K562 (cell line): ENCODE measurements around the gene ZNF362. TPM values are rescaled to one million over a fixed set of nuclear protein-coding genes. Genes with fewer than 3 reads are reported as not detected.

Experiments
- DACH1 ChIP-seq: fragments of 450-650 bp; IDR thresholded peaks from 2 replicates; pipeline ENCODE4 v1.6.1; 2018; ENCODE audit not compliant: partially characterized antibody
- GTF2F1 ChIP-seq: IDR thresholded peaks from 2 replicates; pipeline ENCODE4 v1.6.1; 2011; ENCODE audit warnings: low read depth, low read length, improper control_type of control experiment
- KLF16 ChIP-seq: IDR thresholded peaks from 2 replicates; pipeline ENCODE4 v1.6.1; 2016; ENCODE audit warnings: antibody characterized with exemption
- NCOA6 ChIP-seq: fragments of 450-650 bp; IDR thresholded peaks from 2 replicates; pipeline ENCODE4 v1.6.1; 2017; ENCODE audit warnings: mild to moderate bottlenecking
- NFIX ChIP-seq: fragments of 250-450 bp; sonication (Bioruptor Pico); IDR thresholded peaks from 2 replicates; pipeline ENCODE4 v1.4.0; 2020; ENCODE audit warnings: low read depth, mild to moderate bottlenecking, moderate library complexity
- PHF21A ChIP-seq: fragments of 450-650 bp; IDR thresholded peaks from 2 replicates; pipeline ENCODE4 v1.6.1; 2017; ENCODE audit warnings: low read depth, borderline replicate concordance
- RFX7 ChIP-seq: fragments of 250-450 bp; sonication (Bioruptor Pico); IDR thresholded peaks from 2 replicates; pipeline ENCODE4 v1.5.1; 2021; ENCODE audit warnings: mild to moderate bottlenecking
- SAFB ChIP-seq: fragments of 200-400 bp; formaldehyde crosslinking; IDR thresholded peaks from 2 replicates; pipeline ENCODE4 v1.6.1; 2017; ENCODE audit warnings: low read depth, low read length, borderline replicate concordance
- SIX5 ChIP-seq, 2 experiments: IDR thresholded peaks; 2 replicates each; pipeline ENCODE4 v1.6.1; 2011; ENCODE audit warnings: low read length in 2 of 2, borderline replicate concordance in 1 of 2, low read depth in 1 of 2, mild to moderate bottlenecking in 1 of 2, moderate library complexity in 1 of 2; ENCODE audit not compliant: insufficient read depth in 1 of 2
- U2AF2 ChIP-seq: fragments of 200-400 bp; formaldehyde crosslinking; optimal IDR thresholded peaks from 2 replicates; pipeline ENCODE3; 2017; ENCODE audit warnings: low read depth, mild to moderate bottlenecking, low read length
- ZNF165 ChIP-seq: fragments of 250-450 bp; sonication (Bioruptor Pico); IDR thresholded peaks from 2 replicates; pipeline ENCODE4 v1.4.0; 2020; ENCODE audit warnings: borderline replicate concordance
- ZNF584 ChIP-seq: fragments of 200-800 bp; sonication (Bioruptor generic); IDR thresholded peaks from 2 replicates; pipeline ENCODE4 v1.6.1; 2016; ENCODE audit warnings: low read depth, mild to moderate bottlenecking, missing genetic modification characterization, missing compliant biosample characterization
- ZNF586 ChIP-seq: fragments of 450-650 bp; formaldehyde crosslinking; conservative IDR thresholded peaks from 2 replicates; pipeline ENCODE4 v1.4.0; 2020; ENCODE audit warnings: mild to moderate bottlenecking, moderate library complexity
- polyA plus RNA-seq, 8 experiments: library from polyadenylated mRNA; depleted of rRNA in 4 of 8; stranded (reverse) in 5 of 8; unstranded in 3 of 8; fragments of >200 nt; fragmentation: Nextera tagmentation in 2 of 8; fragmentation: Illumina TruSeq in 1 of 8; extraction: Ambion mirVana in 2 of 8; extraction: Trizol in 1 of 8; gene quantifications; 2 replicates each; pipeline versions ENCODE4 v1.2.1 to v1.2.3, GENCODE V29; 2011 to 2014; ENCODE audit warnings: inconsistent platforms in 1 of 8, missing spikeins in 1 of 8
- total RNA-seq, 7 experiments: library from RNA; depleted of rRNA in 6 of 7; stranded (reverse); fragments of >200 nt in 6 of 7; fragmentation: Illumina TruSeq in 2 of 7; extraction: Trizol in 2 of 7; gene quantifications; 2 replicates each; pipeline versions ENCODE4 v1.2.1 to v1.2.3, GENCODE V29; 2011 to 2021; ENCODE audit warnings: low replicate concordance in 1 of 7
- TF ChIP-seq, protein P1 (sequence below), 2 experiments: fragments of 450-650 bp; formaldehyde crosslinking in 1 of 2; IDR thresholded peaks; 2 replicates each; pipeline versions ENCODE4 v1.4.0 to v1.6.1; 2014 to 2020; ENCODE audit warnings: mild to moderate bottlenecking in 2 of 2, borderline replicate concordance in 1 of 2, low read depth in 1 of 2
- TF ChIP-seq, protein P2 (sequence below): fragments of 250-450 bp; sonication (Bioruptor Pico); IDR thresholded peaks from 2 replicates; pipeline ENCODE4 v1.4.0; 2020; ENCODE audit warnings: borderline replicate concordance

Gene ZNF362
- total and polyA plus RNA-seq, 9 of the 15 experiments (the other 6 are each of a cell fraction or from before 2014, with no cell fraction given) = 0.01 to 1.1 (median 0.35) TPM; not detected in 1

DNA sequence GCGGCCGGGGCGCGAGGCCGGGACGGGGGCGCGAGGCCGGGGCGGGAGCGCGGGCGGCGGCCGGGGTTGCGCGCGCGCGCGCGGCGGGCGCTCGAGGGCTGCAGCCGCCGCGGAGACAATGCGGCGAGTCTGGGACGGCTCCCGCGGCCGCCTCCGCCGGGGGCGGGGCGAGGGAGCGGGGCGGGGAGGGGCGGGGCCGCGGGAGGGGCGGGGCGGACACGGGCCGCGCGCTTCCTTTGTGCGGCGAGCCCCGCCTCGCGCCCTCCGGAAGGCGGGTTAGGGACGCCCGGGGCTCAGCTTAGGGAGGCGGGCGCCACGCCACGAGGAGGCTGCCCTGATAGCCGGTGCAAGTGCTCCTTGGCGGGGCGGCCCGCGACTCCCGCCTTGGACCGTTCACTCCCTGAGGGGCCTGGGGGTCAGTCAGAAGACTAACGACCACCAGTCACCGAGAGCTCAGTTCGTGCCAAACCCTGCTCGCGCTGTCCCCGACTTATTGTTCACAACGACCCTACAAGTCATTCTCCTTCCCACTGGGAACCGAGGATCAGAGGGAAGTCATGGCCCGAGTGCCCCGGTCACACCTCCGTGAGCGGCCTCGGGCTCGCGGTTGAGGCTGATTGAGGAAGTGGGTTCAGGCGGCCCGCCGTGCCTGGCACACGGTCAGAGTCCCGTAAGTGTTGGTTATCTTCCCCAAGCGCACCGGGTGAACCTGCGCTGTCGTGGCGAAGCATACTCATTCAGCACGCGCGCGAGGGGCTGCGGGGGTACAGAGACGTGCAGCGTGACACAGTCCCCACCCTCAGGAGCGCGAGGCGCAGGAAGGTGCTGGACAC lies 93.7 kb downstream of the ZNF362 start (continued):
- TF ChIP-seq, protein P1, sequence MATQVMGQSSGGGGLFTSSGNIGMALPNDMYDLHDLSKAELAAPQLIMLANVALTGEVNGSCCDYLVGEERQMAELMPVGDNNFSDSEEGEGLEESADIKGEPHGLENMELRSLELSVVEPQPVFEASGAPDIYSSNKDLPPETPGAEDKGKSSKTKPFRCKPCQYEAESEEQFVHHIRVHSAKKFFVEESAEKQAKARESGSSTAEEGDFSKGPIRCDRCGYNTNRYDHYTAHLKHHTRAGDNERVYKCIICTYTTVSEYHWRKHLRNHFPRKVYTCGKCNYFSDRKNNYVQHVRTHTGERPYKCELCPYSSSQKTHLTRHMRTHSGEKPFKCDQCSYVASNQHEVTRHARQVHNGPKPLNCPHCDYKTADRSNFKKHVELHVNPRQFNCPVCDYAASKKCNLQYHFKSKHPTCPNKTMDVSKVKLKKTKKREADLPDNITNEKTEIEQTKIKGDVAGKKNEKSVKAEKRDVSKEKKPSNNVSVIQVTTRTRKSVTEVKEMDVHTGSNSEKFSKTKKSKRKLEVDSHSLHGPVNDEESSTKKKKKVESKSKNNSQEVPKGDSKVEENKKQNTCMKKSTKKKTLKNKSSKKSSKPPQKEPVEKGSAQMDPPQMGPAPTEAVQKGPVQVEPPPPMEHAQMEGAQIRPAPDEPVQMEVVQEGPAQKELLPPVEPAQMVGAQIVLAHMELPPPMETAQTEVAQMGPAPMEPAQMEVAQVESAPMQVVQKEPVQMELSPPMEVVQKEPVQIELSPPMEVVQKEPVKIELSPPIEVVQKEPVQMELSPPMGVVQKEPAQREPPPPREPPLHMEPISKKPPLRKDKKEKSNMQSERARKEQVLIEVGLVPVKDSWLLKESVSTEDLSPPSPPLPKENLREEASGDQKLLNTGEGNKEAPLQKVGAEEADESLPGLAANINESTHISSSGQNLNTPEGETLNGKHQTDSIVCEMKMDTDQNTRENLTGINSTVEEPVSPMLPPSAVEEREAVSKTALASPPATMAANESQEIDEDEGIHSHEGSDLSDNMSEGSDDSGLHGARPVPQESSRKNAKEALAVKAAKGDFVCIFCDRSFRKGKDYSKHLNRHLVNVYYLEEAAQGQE (IDR thresholded peaks at IDR 0.05; ENCODE audit: borderline replicate concordance) = no peak
- TF ChIP-seq, protein P1 (CRISPR knock-in tag; IDR thresholded peaks at IDR 0.05; ENCODE audit: low read depth) = peak; percentile 79; the same call in 1 of the 2 replicates
- no peak for TF ChIP-seq KLF16
- TF ChIP-seq RFX7 (CRISPR knock-in tag) = 0 out of 2 replicates have a peak, but pooled peaks have one; percentile 42
- no peak for TF ChIP-seq ZNF586
- no peak for TF ChIP-seq NCOA6
- TF ChIP-seq, protein P2, sequence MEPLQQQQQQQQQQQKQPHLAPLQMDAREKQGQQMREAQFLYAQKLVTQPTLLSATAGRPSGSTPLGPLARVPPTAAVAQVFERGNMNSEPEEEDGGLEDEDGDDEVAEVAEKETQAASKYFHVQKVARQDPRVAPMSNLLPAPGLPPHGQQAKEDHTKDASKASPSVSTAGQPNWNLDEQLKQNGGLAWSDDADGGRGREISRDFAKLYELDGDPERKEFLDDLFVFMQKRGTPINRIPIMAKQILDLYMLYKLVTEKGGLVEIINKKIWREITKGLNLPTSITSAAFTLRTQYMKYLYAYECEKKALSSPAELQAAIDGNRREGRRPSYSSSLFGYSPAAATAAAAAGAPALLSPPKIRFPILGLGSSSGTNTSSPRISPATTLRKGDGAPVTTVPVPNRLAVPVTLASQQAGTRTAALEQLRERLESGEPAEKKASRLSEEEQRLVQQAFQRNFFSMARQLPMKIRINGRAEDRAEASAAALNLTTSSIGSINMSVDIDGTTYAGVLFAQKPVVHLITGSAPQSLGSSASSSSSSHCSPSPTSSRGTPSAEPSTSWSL (CRISPR knock-in tag) = peak; percentile 44; the same call in 1 of the 2 replicates
- TF ChIP-seq SIX5 (IDR thresholded peaks at IDR 0.05; ENCODE audit: borderline replicate concordance in 1 of 2, insufficient read depth in 1 of 2, low read depth in 1 of 2, low read length in 2 of 2) = no peak
- TF ChIP-seq DACH1 = no peak
- no peak for TF ChIP-seq U2AF2
- 0 out of 2 replicates have a peak, but pooled peaks have one; percentile 64 for TF ChIP-seq SAFB
- TF ChIP-seq ZNF584 (CRISPR knock-in tag) = 0 out of 2 replicates have a peak, but pooled peaks have one; percentile 24
- no peak for TF ChIP-seq PHF21A
- no peak for TF ChIP-seq NFIX
- peak; percentile 83; the same call in 1 of the 2 replicates for TF ChIP-seq ZNF165 (CRISPR knock-in tag)
- peak; percentile 38; the same call in 1 of the 2 replicates for TF ChIP-seq GTF2F1
